MCF 10A (cell line): ENCODE results near the gene RPA4. TPM values are rescaled to one million over a fixed set of nuclear protein-coding genes. Genes with fewer than 3 reads are reported as not detected.

Experiments
- Bru-seq: library from RNA; stranded (reverse); fragments of 400-500 nt; gene quantifications from one replicate; lab custom pipeline; 2021; lab: Mats Ljungman, UMichigan
- BruChase-seq, 2 experiments: library from RNA; stranded (reverse); fragments of 400-500 nt; gene quantifications; one replicate each; lab custom pipeline; 2021; lab: Mats Ljungman, UMichigan
- BruUV-seq: library from RNA; stranded (reverse); fragments of 400-500 nt; replicated peaks from 2 replicates; lab custom pipeline; 2021; lab: Mats Ljungman, UMichigan
- CTCF ChIA-PET: fragments of 300-600 bp; sonication (Branson Sonifier 250); formaldehyde crosslinking; extraction: SDS; loops from one replicate; lab custom pipeline; 2021; ENCODE audit warnings: antibody characterized with exemption, inconsistent platforms; lab: Yijun Ruan, JAX
- POLR2A ChIA-PET: fragments of 300-600, 350-650 bp; sonication (Branson Sonifier 250); formaldehyde crosslinking; extraction: SDS; loops from one replicate; lab custom pipeline; 2020; ENCODE audit warnings: antibody characterized with exemption, inconsistent platforms; lab: Yijun Ruan, JAX
- DNase-seq: peaks from one replicate; pipeline ENCODE4 v3.0.0-alpha.2; 2018; ENCODE audit not compliant: unreplicated experiment
- H3K27ac Mint-ChIP-seq: one replicate; pipeline ENCODE4 v1.8.0; 2022; ENCODE audit warnings: mild to moderate bottlenecking, low read depth, mixed read lengths; ENCODE audit not compliant: unreplicated experiment
- H3K27me3 Mint-ChIP-seq: one replicate; pipeline ENCODE4 v1.8.0; 2022; ENCODE audit warnings: mixed read lengths; ENCODE audit not compliant: insufficient read depth, unreplicated experiment
- H3K36me3 Mint-ChIP-seq: one replicate; pipeline ENCODE4 v1.8.0; 2022; ENCODE audit warnings: mild to moderate bottlenecking, moderate library complexity, mixed read lengths; ENCODE audit not compliant: insufficient read depth, unreplicated experiment
- H3K4me1 Mint-ChIP-seq: one replicate; pipeline ENCODE4 v1.8.0; 2022; ENCODE audit warnings: mixed read lengths; ENCODE audit not compliant: insufficient read depth, unreplicated experiment
- H3K4me3 Mint-ChIP-seq: one replicate; pipeline ENCODE4 v1.8.0; 2022; ENCODE audit warnings: mild to moderate bottlenecking, moderate library complexity, mixed read lengths; ENCODE audit not compliant: unreplicated experiment
- H3K9me3 Mint-ChIP-seq: one replicate; pipeline ENCODE4 v1.8.0; 2022; ENCODE audit warnings: mixed read lengths; ENCODE audit not compliant: unreplicated experiment
- intact Hi-C: fragments of 100-400 bp; cut with micrococcal nuclease; formaldehyde crosslinking; loops from 2 replicates; pipeline ENCODE4 v1.14.1; 2022
- long read RNA-seq: library from polyadenylated mRNA; stranded (forward); transcript quantifications from one replicate; pipeline ENCODE4 v2.0.0, GENCODE V29; 2022
- total RNA-seq: library from RNA; stranded (reverse); gene quantifications from 2 replicates; pipeline ENCODE4 v1.2.3, GENCODE V29; 2022
- TF ChIP-seq, protein P1 (sequence below): fragments of 200-600 bp; IDR thresholded peaks from one replicate; pipeline ENCODE4 v1.8.0; 2022; ENCODE audit warnings: antibody characterized with exemption, mild to moderate bottlenecking; ENCODE audit not compliant: unreplicated experiment

RPA4 gene, protein sequence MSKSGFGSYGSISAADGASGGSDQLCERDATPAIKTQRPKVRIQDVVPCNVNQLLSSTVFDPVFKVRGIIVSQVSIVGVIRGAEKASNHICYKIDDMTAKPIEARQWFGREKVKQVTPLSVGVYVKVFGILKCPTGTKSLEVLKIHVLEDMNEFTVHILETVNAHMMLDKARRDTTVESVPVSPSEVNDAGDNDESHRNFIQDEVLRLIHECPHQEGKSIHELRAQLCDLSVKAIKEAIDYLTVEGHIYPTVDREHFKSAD
- total RNA-seq (0.98 and 1.4 TPM in 2 replicates), Bru-seq, nascent RNA (percentile 64 among the genes with signal in this experiment), BruChase-seq, experiment 1, labeled RNA remaining after a 6-hour chase (percentile 37 among the genes with signal in this experiment), BruChase-seq, experiment 2, labeled RNA remaining after a 2-hour chase (percentile 47 among the genes with signal in this experiment)
- long read RNA-seq = 0 reads

DNA sequence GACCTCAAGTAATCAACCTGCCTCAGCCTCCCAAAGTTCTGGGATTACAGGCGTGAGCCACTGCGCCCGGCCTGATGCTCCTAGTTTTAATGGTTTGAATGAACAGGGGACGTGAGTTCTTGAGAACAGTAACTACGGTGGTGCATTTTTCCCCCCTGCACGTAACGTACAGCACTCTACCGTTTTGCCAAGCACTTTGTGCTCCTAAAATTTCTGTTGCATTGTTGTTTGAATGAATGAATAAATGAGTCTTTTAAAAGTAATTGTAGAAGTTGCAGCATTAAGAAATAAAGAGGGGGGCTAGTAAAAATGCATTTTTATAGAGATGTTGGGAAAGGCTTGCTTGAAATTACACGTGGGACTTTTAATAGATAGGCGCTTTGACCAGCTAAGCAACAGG, at the start of gene RPA4:
TSS of gene RPA4 (plus strand) at position 301 of the 400 bp plus-strand sequence. CDS start 403 bp downstream, outside the sequence.
- POLR2A ChIA-PET = no interaction called here
- no peaks in the 10 kb centered on the region for H3K9me3 Mint-ChIP-seq
- intact Hi-C loops = no loop called here
- TF ChIP-seq, protein P1, sequence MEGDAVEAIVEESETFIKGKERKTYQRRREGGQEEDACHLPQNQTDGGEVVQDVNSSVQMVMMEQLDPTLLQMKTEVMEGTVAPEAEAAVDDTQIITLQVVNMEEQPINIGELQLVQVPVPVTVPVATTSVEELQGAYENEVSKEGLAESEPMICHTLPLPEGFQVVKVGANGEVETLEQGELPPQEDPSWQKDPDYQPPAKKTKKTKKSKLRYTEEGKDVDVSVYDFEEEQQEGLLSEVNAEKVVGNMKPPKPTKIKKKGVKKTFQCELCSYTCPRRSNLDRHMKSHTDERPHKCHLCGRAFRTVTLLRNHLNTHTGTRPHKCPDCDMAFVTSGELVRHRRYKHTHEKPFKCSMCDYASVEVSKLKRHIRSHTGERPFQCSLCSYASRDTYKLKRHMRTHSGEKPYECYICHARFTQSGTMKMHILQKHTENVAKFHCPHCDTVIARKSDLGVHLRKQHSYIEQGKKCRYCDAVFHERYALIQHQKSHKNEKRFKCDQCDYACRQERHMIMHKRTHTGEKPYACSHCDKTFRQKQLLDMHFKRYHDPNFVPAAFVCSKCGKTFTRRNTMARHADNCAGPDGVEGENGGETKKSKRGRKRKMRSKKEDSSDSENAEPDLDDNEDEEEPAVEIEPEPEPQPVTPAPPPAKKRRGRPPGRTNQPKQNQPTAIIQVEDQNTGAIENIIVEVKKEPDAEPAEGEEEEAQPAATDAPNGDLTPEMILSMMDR = no peak
- H3K27ac Mint-ChIP-seq = no peak within 1 kb of the TSS
- no peaks in the 10 kb centered on the region for H3K4me1 Mint-ChIP-seq
- H3K27me3 Mint-ChIP-seq = peaks cover 13% of the 10 kb centered on the region
- CTCF ChIA-PET = no interaction called here
- no peak for DNase-seq
- no TSS peak for BruUV-seq
- peaks cover 11% of the 10 kb centered on the region for H3K36me3 Mint-ChIP-seq
- no peak within 1 kb of the TSS for H3K4me3 Mint-ChIP-seq

DNA sequence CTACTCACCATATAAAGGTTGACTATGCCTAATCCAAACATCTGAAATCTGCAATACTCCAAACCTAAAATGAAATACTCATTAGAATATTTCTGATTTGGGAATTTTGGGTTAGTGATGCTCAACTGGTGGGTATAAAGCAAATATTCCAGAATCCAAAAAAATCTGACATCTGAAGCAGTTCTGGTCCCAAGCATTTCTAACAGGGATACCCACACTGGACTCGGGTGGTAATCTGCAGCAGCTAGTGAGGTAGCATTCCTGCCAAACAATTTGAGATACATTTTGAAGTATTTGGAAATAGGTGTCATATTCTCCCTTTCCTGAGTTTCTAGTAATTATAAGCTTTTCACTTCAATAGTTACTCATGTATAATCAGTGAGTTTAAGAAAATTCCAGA, 49.6 kb upstream of the RPA4 start:
- Mint-ChIP-seq H3K9me3 (no peaks in the 10 kb centered on the region), H3K27me3 (peaks cover 10% of the 10 kb centered on the region), H3K4me3 (no peak overlapping the region), H3K36me3 (no peaks in the 10 kb centered on the region), H3K4me1 (no peaks in the 10 kb centered on the region), H3K27ac (no peak overlapping the region)
- intact Hi-C loops = no loop called here
- POLR2A ChIA-PET = interaction anchor here (0.9 kb wide), 1 partner anchor 15 kb away, joined by 4 read pairs; no protein-coding TSS in a partner anchor
- BruUV-seq = no TSS peak
- DNase-seq = no peak
- TF ChIP-seq, protein P1 = no peak
- CTCF ChIA-PET = no interaction called here

DNA sequence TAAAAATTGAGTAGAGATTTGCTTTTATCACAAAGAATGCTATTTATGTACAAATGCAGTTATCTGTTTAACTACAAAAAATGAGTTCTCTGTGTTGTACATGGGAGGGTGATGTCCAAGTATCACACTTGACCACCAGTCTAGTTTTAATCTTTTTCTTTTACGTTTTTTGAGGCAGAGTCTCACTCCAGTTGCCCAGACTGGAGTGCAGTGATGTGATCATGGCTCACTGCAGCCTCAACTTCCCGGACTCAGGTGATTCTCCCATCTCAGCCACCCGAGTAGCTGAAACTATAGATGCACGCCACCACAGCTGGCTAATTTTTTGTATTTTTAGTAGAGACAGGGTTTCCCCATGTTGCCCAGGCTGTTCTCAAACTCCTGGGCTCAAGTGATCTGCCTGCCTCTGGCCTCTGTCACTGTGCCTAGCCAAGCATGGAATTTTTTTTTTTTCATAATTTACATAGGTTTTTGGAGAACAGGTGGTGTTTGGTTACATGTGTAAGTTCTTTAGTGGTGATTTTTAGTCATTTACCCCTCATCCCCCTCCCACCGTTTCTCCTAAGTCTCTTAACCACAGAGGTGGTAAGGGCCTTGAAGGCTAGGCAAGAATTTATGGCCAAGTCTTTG, 47.9 kb upstream of the RPA4 start:
- CTCF ChIA-PET = no interaction called here
- no peaks in the 10 kb centered on the region for H3K4me1 Mint-ChIP-seq
- POLR2A ChIA-PET = interaction anchor here (0.6 kb wide), 1 partner anchor 463 kb away, joined by 3 read pairs; no protein-coding TSS in a partner anchor
- no peaks in the 10 kb centered on the region for H3K36me3 Mint-ChIP-seq
- no peak overlapping the region for H3K4me3 Mint-ChIP-seq
- no TSS peak for BruUV-seq
- no peak overlapping the region for H3K27ac Mint-ChIP-seq
- peaks cover 17% of the 10 kb centered on the region for H3K27me3 Mint-ChIP-seq
- no peak for DNase-seq
- H3K9me3 Mint-ChIP-seq = no peaks in the 10 kb centered on the region
- TF ChIP-seq, protein P1 = no peak
- intact Hi-C loops = no loop called here

DNA sequence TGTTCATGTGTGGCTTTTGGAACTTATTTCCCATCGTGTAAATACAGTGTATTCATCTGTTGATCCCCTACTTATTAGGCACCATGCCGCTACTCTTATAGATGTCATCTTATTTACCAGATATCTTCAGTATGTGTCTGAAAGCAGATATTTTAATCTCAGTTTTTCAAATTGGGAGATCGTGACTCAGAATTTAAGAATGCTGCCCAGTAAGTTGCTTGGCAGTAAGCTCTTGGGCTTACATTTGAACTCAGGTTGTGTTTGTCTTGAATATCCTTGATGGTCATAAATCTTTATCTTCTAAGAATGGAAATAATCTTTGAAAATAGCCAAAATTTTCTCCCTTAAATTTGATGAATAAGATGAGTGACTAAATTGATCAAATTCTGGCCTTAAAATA, 45.9 kb upstream of the RPA4 start:
- no peaks in the 10 kb centered on the region for H3K9me3 Mint-ChIP-seq
- POLR2A ChIA-PET = interaction anchor here (0.6 kb wide), 1 partner anchor 12 kb away, joined by 3 read pairs; no protein-coding TSS in a partner anchor
- DNase-seq = no peak
- TF ChIP-seq, protein P1 = no peak
- no peaks in the 10 kb centered on the region for H3K36me3 Mint-ChIP-seq
- no TSS peak for BruUV-seq
- intact Hi-C loops = no loop called here
- peaks cover 38% of the 10 kb centered on the region for H3K27me3 Mint-ChIP-seq
- CTCF ChIA-PET = interaction anchor here (0.5 kb wide), 2 partner anchors 261 to 393 kb away, joined by 3 read pairs; no protein-coding TSS in a partner anchor
- no peak overlapping the region for H3K4me3 Mint-ChIP-seq
- H3K27ac Mint-ChIP-seq = peak overlapping the region; percentile 39
- no peaks in the 10 kb centered on the region for H3K4me1 Mint-ChIP-seq
